GM19239 (cell line): ENCODE results near the gene IDH3G.

Source experiments
- DNase-seq: peaks from one replicate; pipeline ENCODE4 v3.0.0; 2011; ENCODE audit warnings: low spot score; ENCODE audit not compliant: insufficient read length
- FAIRE-seq: peaks from 2 replicates; lab custom pipeline; 2011; peaks lifted over from hg19 to GRCh38; lab: Jason Lieb, UNC

IDH3G gene

GRCh38 chrX:153794018-153794896, at the start of gene IDH3G, which contains the start of gene SSR4:
Gene IDH3G, minus strand, starts transcription at chrX:153794375. Its CDS starts 49 bp downstream, at chrX:153794326.
Gene SSR4, plus strand, starts transcription at chrX:153794668. Its CDS starts 20 bp downstream, at chrX:153794688.
- FAIRE-seq: peak; percentile 100

GRCh38 chrX:153836921-153837320, 42.7 kb upstream of the IDH3G start:
- no peak for FAIRE-seq
- no peak for DNase-seq

More at GRCh38 chrX:153794018-153794896, at the start of gene IDH3G, which contains the start of gene SSR4:
- peak; percentile 94 for DNase-seq

- DNase-seq (no peak), FAIRE-seq (no peak)
Observed at GRCh38 chrX:153832728-153833127, 38.6 kb upstream of the IDH3G start.

- DNase-seq: no peak
- FAIRE-seq: no peak
Observed at GRCh38 chrX:153831429-153832150, 37.4 kb upstream of the IDH3G start.

GRCh38 chrX:153830640-153831428, 36.7 kb upstream of the IDH3G start:
- DNase-seq: no peak
- FAIRE-seq: no peak

GRCh38 chrX:153829799-153830639, 35.8 kb upstream of the IDH3G start, which contains the start of gene PDZD4:
Gene PDZD4, minus strand, starts transcription at chrX:153830544. Its CDS starts 246 bp downstream, at chrX:153830298.
- no peak for FAIRE-seq
- no peak for DNase-seq

GRCh38 chrX:153829549-153829798, 35.3 kb upstream of the IDH3G start:
- DNase-seq (no peak), FAIRE-seq (no peak)

- FAIRE-seq: no peak
- no peak for DNase-seq
Observed at GRCh38 chrX:153828723-153829548, 34.8 kb upstream of the IDH3G start.

- no peak for FAIRE-seq
Observed at GRCh38 chrX:153828308-153828707, 34.1 kb upstream of the IDH3G start.

GRCh38 chrX:153827903-153828302, 33.7 kb upstream of the IDH3G start:
- FAIRE-seq (no peak), DNase-seq (no peak)

More at GRCh38 chrX:153828308-153828707, 34.1 kb upstream of the IDH3G start:
- no peak for DNase-seq

GRCh38 chrX:153827016-153827415, 32.8 kb upstream of the IDH3G start:
- DNase-seq: no peak
- FAIRE-seq: peak; percentile 47

- no peak for DNase-seq
- no peak for FAIRE-seq
Observed at GRCh38 chrX:153825042-153825441, 30.9 kb upstream of the IDH3G start.

GRCh38 chrX:153824348-153824747, 30.2 kb upstream of the IDH3G start:
- FAIRE-seq: no peak
- DNase-seq: no peak

- no peak for FAIRE-seq
- no peak for DNase-seq
Observed at GRCh38 chrX:153821066-153821465, 26.9 kb upstream of the IDH3G start.

- no peak for DNase-seq
- no peak for FAIRE-seq
Observed at GRCh38 chrX:153820601-153821000, 26.4 kb upstream of the IDH3G start.

GRCh38 chrX:153819384-153820040, 25.3 kb upstream of the IDH3G start:
- FAIRE-seq (no peak), DNase-seq (no peak)

GRCh38 chrX:153818571-153819383, 24.6 kb upstream of the IDH3G start:
- DNase-seq: peak; percentile 50
- FAIRE-seq: no peak
